ENCODE results near the gene RASSF5.

Gene RASSF5

GRCh38 chr1:206596319-206596666 lies 89.0 kb downstream of the RASSF5 start:
- Histone ChIP-seq H3K4me1 (ENCODE audit: insufficient read depth, low read length) (no peaks in the 10 kb centered on the region), H2AFZ (ENCODE audit: low read depth, low read length) (no peak overlapping the region), H3K9me3 (ENCODE audit: insufficient read depth, low read length, severe bottlenecking) (no peaks in the 10 kb centered on the region), H3K4me3 (ENCODE audit: low read depth in 1 of 2, low read length in 2 of 2) (no peak overlapping the region), H3K79me2 (ENCODE audit: insufficient read depth, low read length) (no peaks in the 10 kb centered on the region), H3K9ac (ENCODE audit: low read depth, low read length) (no peak overlapping the region), H3K27ac (ENCODE audit: low read length) (no peak overlapping the region), H3K36me3 (ENCODE audit: insufficient read depth, low read length) (peaks cover 91% of the 10 kb centered on the region), H3K27me3 (ENCODE audit: insufficient read depth, low read length, poor library complexity) (no peaks in the 10 kb centered on the region), H3K4me2 (ENCODE audit: insufficient read depth, low read length) (no peak overlapping the region), H4K20me1 (ENCODE audit: insufficient read depth, low read length) (no peaks in the 10 kb centered on the region)
- ATAC-seq (ENCODE audit: insufficient read depth, low read depth) (no peak), DNase-seq (no peak)
- TF ChIP-seq EZH2 (IDR thresholded peaks at IDR 0.05; ENCODE audit: borderline replicate concordance, low read depth, low read length, severe bottlenecking) (no peak), CTCF (IDR thresholded peaks at IDR 0.05; ENCODE audit: borderline replicate concordance, extremely low read depth, low read length, poor library complexity, severe bottlenecking) (no peak)

GRCh38 chr1:206600527-206600926 lies 93.2 kb downstream of the RASSF5 start:
- TF ChIP-seq CTCF (IDR thresholded peaks at IDR 0.05; ENCODE audit: borderline replicate concordance, extremely low read depth, low read length, poor library complexity, severe bottlenecking): no peak
- TF ChIP-seq EZH2 (IDR thresholded peaks at IDR 0.05; ENCODE audit: borderline replicate concordance, low read depth, low read length, severe bottlenecking): no peak
- H3K4me3 ChIP-seq (ENCODE audit: low read depth in 1 of 2, low read length in 2 of 2): no peak overlapping the region
- no peaks in the 10 kb centered on the region for H3K79me2 ChIP-seq (ENCODE audit: insufficient read depth, low read length)
- H3K9me3 ChIP-seq (ENCODE audit: insufficient read depth, low read length, severe bottlenecking): no peaks in the 10 kb centered on the region
- H3K4me2 ChIP-seq (ENCODE audit: insufficient read depth, low read length): no peak overlapping the region
- H3K36me3 ChIP-seq (ENCODE audit: insufficient read depth, low read length): peaks cover 86% of the 10 kb centered on the region
- no peaks in the 10 kb centered on the region for H3K4me1 ChIP-seq (ENCODE audit: insufficient read depth, low read length)
- H3K27ac ChIP-seq (ENCODE audit: low read length): no peak overlapping the region
- H4K20me1 ChIP-seq (ENCODE audit: insufficient read depth, low read length): no peaks in the 10 kb centered on the region
- no peak overlapping the region for H3K9ac ChIP-seq (ENCODE audit: low read depth, low read length)
- ATAC-seq (ENCODE audit: insufficient read depth, low read depth): no peak
- no peak for DNase-seq
- no peaks in the 10 kb centered on the region for H3K27me3 ChIP-seq (ENCODE audit: insufficient read depth, low read length, poor library complexity)
- H2AFZ ChIP-seq (ENCODE audit: low read depth, low read length): no peak overlapping the region

- H3K27ac ChIP-seq (ENCODE audit: low read length): no peak overlapping the region
- no peak overlapping the region for H3K9ac ChIP-seq (ENCODE audit: low read depth, low read length)
- H3K27me3 ChIP-seq (ENCODE audit: insufficient read depth, low read length, poor library complexity): no peaks in the 10 kb centered on the region
- no peak overlapping the region for H2AFZ ChIP-seq (ENCODE audit: low read depth, low read length)
- H4K20me1 ChIP-seq (ENCODE audit: insufficient read depth, low read length): no peaks in the 10 kb centered on the region
- H3K79me2 ChIP-seq (ENCODE audit: insufficient read depth, low read length): no peaks in the 10 kb centered on the region
- DNase-seq: no peak
- ATAC-seq (ENCODE audit: insufficient read depth, low read depth): no peak
- TF ChIP-seq CTCF (IDR thresholded peaks at IDR 0.05; ENCODE audit: borderline replicate concordance, extremely low read depth, low read length, poor library complexity, severe bottlenecking): no peak
- no peak for TF ChIP-seq EZH2 (IDR thresholded peaks at IDR 0.05; ENCODE audit: borderline replicate concordance, low read depth, low read length, severe bottlenecking)
- H3K9me3 ChIP-seq (ENCODE audit: insufficient read depth, low read length, severe bottlenecking): no peaks in the 10 kb centered on the region
- H3K36me3 ChIP-seq (ENCODE audit: insufficient read depth, low read length): peaks cover 85% of the 10 kb centered on the region
- H3K4me2 ChIP-seq (ENCODE audit: insufficient read depth, low read length): no peak overlapping the region
- no peak overlapping the region for H3K4me3 ChIP-seq (ENCODE audit: low read depth in 1 of 2, low read length in 2 of 2)
- H3K4me1 ChIP-seq (ENCODE audit: insufficient read depth, low read length): 0 out of 2 replicates have a peak, but pooled peaks cover 7% of the 10 kb centered on the region
These were observed 97.5 kb downstream of the RASSF5 start for GRCh38 chr1:206604861-206605260.

- ATAC-seq (ENCODE audit: insufficient read depth, low read depth): peak; percentile 56; the same call in 2 of the 3 replicates
- DNase-seq: no peak
These were observed 99.5 kb downstream of the RASSF5 start for GRCh38 chr1:206606867-206607266.

More at GRCh38 chr1:206606867-206607266, 99.5 kb downstream of the RASSF5 start:
- H4K20me1 ChIP-seq (ENCODE audit: insufficient read depth, low read length): no peaks in the 10 kb centered on the region
- no peak overlapping the region for H3K27ac ChIP-seq (ENCODE audit: low read length)
- TF ChIP-seq EZH2 (IDR thresholded peaks at IDR 0.05; ENCODE audit: borderline replicate concordance, low read depth, low read length, severe bottlenecking) (no peak), CTCF (IDR thresholded peaks at IDR 0.05; ENCODE audit: borderline replicate concordance, extremely low read depth, low read length, poor library complexity, severe bottlenecking) (peak; percentile 59)
- H3K36me3 ChIP-seq (ENCODE audit: insufficient read depth, low read length): peaks cover 74% of the 10 kb centered on the region
- no peak overlapping the region for H2AFZ ChIP-seq (ENCODE audit: low read depth, low read length)
- no peak overlapping the region for H3K4me3 ChIP-seq (ENCODE audit: low read depth in 1 of 2, low read length in 2 of 2)
- no peaks in the 10 kb centered on the region for H3K27me3 ChIP-seq (ENCODE audit: insufficient read depth, low read length, poor library complexity)
- peaks cover 13% of the 10 kb centered on the region for H3K79me2 ChIP-seq (ENCODE audit: insufficient read depth, low read length)
- H3K4me1 ChIP-seq (ENCODE audit: insufficient read depth, low read length): peaks cover 20% of the 10 kb centered on the region
- H3K4me2 ChIP-seq (ENCODE audit: insufficient read depth, low read length): no peak overlapping the region
- no peaks in the 10 kb centered on the region for H3K9me3 ChIP-seq (ENCODE audit: insufficient read depth, low read length, severe bottlenecking)
- H3K9ac ChIP-seq (ENCODE audit: low read depth, low read length): no peak overlapping the region

Data from DND-41 (cell line).